Measurements from ENCODE around the gene THEM5. TPM values are rescaled to one million over a fixed set of nuclear protein-coding genes. Genes with fewer than 3 reads are reported as not detected.

THEM5 gene
- total and polyA plus RNA-seq, 10 donors: 0.47 TPM; not detected in 9

- no peaks in the 10 kb centered on the region for H3K27me3 ChIP-seq (replicated peaks in 1 of 7)
- no peak for DNase-seq
- TF ChIP-seq POLR2AphosphoS5 (IDR thresholded peaks at IDR 0.05): no peak
- TF ChIP-seq, protein P1, sequence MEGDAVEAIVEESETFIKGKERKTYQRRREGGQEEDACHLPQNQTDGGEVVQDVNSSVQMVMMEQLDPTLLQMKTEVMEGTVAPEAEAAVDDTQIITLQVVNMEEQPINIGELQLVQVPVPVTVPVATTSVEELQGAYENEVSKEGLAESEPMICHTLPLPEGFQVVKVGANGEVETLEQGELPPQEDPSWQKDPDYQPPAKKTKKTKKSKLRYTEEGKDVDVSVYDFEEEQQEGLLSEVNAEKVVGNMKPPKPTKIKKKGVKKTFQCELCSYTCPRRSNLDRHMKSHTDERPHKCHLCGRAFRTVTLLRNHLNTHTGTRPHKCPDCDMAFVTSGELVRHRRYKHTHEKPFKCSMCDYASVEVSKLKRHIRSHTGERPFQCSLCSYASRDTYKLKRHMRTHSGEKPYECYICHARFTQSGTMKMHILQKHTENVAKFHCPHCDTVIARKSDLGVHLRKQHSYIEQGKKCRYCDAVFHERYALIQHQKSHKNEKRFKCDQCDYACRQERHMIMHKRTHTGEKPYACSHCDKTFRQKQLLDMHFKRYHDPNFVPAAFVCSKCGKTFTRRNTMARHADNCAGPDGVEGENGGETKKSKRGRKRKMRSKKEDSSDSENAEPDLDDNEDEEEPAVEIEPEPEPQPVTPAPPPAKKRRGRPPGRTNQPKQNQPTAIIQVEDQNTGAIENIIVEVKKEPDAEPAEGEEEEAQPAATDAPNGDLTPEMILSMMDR (IDR thresholded peaks at IDR 0.05 in 8 of 11, conservative IDR thresholded peaks at IDR 0.05 in 3 of 11): no peak
- TF ChIP-seq POLR2A (IDR thresholded peaks at IDR 0.05): no peak
- intact Hi-C loops (cut with DNase I; ENCODE audit: low total_unique reads): no loop called here
- H3K4me1 ChIP-seq: peaks cover 0 to 15% (median 2%) of the 10 kb centered on the region in 6 donors
- no peaks in the 10 kb centered on the region for H3K9me3 ChIP-seq
- peaks cover 0 to 59% (median 31%) of the 10 kb centered on the region in 6 donors for H3K36me3 ChIP-seq
- no peak overlapping the region for H3K27ac ChIP-seq
- WGBS, 5 donors: 89 to 97% (median 94%) methylated on average over 9 of the region's 9 CpGs
- H3K4me3 ChIP-seq: no peak overlapping the region
These were observed 39.8 kb upstream of the THEM5 start for GRCh38 chr1:151893176-151893924.

DNA sequence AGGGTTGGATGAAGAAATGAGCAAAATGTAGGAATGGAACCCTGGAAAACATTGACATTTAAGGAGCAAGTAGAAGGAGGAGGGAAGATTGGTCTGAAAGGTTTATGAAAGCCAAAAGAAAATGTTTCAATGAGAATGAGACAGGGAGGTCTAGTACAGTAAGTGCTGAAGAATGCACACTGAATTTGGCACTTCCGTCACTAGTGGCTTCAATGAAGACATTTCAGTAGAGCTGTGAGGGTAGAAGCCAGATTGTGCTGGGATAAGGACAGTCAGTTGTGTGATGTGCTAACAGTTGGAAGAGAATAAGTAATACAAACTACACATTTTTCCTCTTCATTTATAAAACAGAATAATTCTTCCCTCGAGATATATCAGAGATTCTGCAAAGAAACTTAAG, 38.7 kb upstream of the THEM5 start:
- 91 to 95% (median 93%) methylated on average over 2 of the region's 2 CpGs for WGBS, 5 donors
- H3K36me3 ChIP-seq: peaks cover 0 to 68% (median 38%) of the 10 kb centered on the region in 6 donors
- no peaks in the 10 kb centered on the region for H3K9me3 ChIP-seq
- no peak overlapping the region for H3K4me3 ChIP-seq
- no peak overlapping the region for H3K27ac ChIP-seq
- intact Hi-C loops (cut with DNase I; ENCODE audit: low total_unique reads): no loop called here
- no peaks in the 10 kb centered on the region for H3K27me3 ChIP-seq (replicated peaks in 1 of 7)
- TF ChIP-seq POLR2AphosphoS5 (IDR thresholded peaks at IDR 0.05): no peak
- no peak for TF ChIP-seq POLR2A (IDR thresholded peaks at IDR 0.05)
- TF ChIP-seq, protein P1 (IDR thresholded peaks at IDR 0.05 in 8 of 11, conservative IDR thresholded peaks at IDR 0.05 in 3 of 11): no peak
- DNase-seq: no peak
- H3K4me1 ChIP-seq: peaks cover 0 to 3% (median 0%) of the 10 kb centered on the region in 6 donors

GRCh38 chr1:151891512-151891911, 38.0 kb upstream of the THEM5 start:
- no peak for DNase-seq
- 69 to 84% (median 80%) methylated on average over 3 of the region's 3 CpGs for WGBS, 5 donors
- TF ChIP-seq POLR2A (IDR thresholded peaks at IDR 0.05): no peak
- TF ChIP-seq POLR2AphosphoS5 (IDR thresholded peaks at IDR 0.05): no peak
- TF ChIP-seq, protein P1 (IDR thresholded peaks at IDR 0.05 in 8 of 11, conservative IDR thresholded peaks at IDR 0.05 in 3 of 11): no peak
- intact Hi-C loops (cut with DNase I; ENCODE audit: low total_unique reads): no loop called here
- no peak overlapping the region for H3K4me3 ChIP-seq
- H3K36me3 ChIP-seq: peaks cover 0 to 74% (median 38%) of the 10 kb centered on the region in 6 donors
- H3K27ac ChIP-seq: no peak overlapping the region
- H3K4me1 ChIP-seq: no peaks in the 10 kb centered on the region
- H3K27me3 ChIP-seq (replicated peaks in 1 of 7): no peaks in the 10 kb centered on the region
- H3K9me3 ChIP-seq: peaks cover 0 to 4% (median 0%) of the 10 kb centered on the region in 8 donors

- 87 to 98% (median 94%) methylated on average over 2 of the region's 2 CpGs for WGBS, 5 donors
- DNase-seq: no peak
These were observed 35.6 kb upstream of the THEM5 start for GRCh38 chr1:151888972-151889570.

More at GRCh38 chr1:151888972-151889570, 35.6 kb upstream of the THEM5 start:
- intact Hi-C loops (cut with DNase I; ENCODE audit: low total_unique reads): no loop called here
- H3K4me1 ChIP-seq: peaks cover 0 to 3% (median 0%) of the 10 kb centered on the region in 6 donors
- no peak for TF ChIP-seq POLR2A (IDR thresholded peaks at IDR 0.05)
- TF ChIP-seq, protein P1 (IDR thresholded peaks at IDR 0.05 in 8 of 11, conservative IDR thresholded peaks at IDR 0.05 in 3 of 11): peak in 6 of 11 experiments; percentile 27 to 43 (median 32)
- no peak for TF ChIP-seq POLR2AphosphoS5 (IDR thresholded peaks at IDR 0.05)
- H3K4me3 ChIP-seq: no peak overlapping the region
- peaks cover 0 to 71% (median 28%) of the 10 kb centered on the region in 6 donors for H3K36me3 ChIP-seq
- no peaks in the 10 kb centered on the region for H3K27me3 ChIP-seq (replicated peaks in 1 of 7)
- H3K27ac ChIP-seq: no peak overlapping the region
- peaks cover 0 to 4% (median 0%) of the 10 kb centered on the region in 8 donors for H3K9me3 ChIP-seq

Data from spleen (tissue), 11 donors.